SK-N-SH (cell line): ENCODE data around the gene SLC44A5. TPM values are rescaled to one million over a fixed set of nuclear protein-coding genes. Genes with fewer than 3 reads are reported as not detected.

Experiments
- CTCF ChIA-PET: fragments of 300-600, 350-600 bp; formaldehyde crosslinking; extraction: SDS; loops from one replicate; lab custom pipeline; 2021; lab: Yijun Ruan, JAX
- POLR2A ChIA-PET: fragments of 350-600 bp; sonication (Branson Sonifier 250); formaldehyde crosslinking; extraction: SDS; loops from one replicate; lab custom pipeline; 2020; ENCODE audit warnings: antibody characterized with exemption, inconsistent platforms; lab: Yijun Ruan, JAX
- DNase-seq: peaks from one replicate; pipeline ENCODE4 v3.0.0; 2012
- H2AFZ ChIP-seq: fragments of 200-600 bp; sonication (generic); 2 replicates; pipeline ENCODE4 v1.8.1; 2016; ENCODE audit warnings: antibody characterized with exemption, mild to moderate bottlenecking, low read depth
- H3F3A ChIP-seq: fragments of 200-600 bp; sonication (generic); replicated peaks from 2 replicates; pipeline ENCODE3; 2016; ENCODE audit warnings: antibody characterized with exemption, mild to moderate bottlenecking; ENCODE audit not compliant: insufficient read depth
- H3K27ac ChIP-seq, 2 experiments: fragments of 200-500 bp in 1 of 2; fragments of 200-600 bp in 1 of 2; sonication (Bioruptor generic) in 1 of 2; sonication (generic), shearing (Covaris generic) in 1 of 2; 2 replicates each; pipeline versions ENCODE4 v1.5.1 to v1.6.1; 2014 to 2016; ENCODE audit warnings: low read depth in 2 of 2, inconsistent platforms in 1 of 2, low read length in 1 of 2, mild to moderate bottlenecking in 1 of 2, mixed read lengths in 1 of 2
- H3K27me3 ChIP-seq: fragments of 200-600 bp; sonication (generic), shearing (Covaris generic); 2 replicates; pipeline ENCODE4 v1.6.1; 2016; ENCODE audit warnings: mixed run types; ENCODE audit not compliant: insufficient read depth
- H3K36me3 ChIP-seq, 2 experiments: fragments of 200-500 bp in 1 of 2; fragments of 200-600 bp in 1 of 2; sonication (Bioruptor generic) in 1 of 2; sonication (generic) in 1 of 2; replicated peaks in 1 of 2; 2 replicates each; pipeline versions ENCODE3 to v1.5.1; 2014 to 2016; ENCODE audit warnings: low read length in 1 of 2, mild to moderate bottlenecking in 1 of 2; ENCODE audit not compliant: insufficient read depth in 2 of 2, control insufficient read depth in 1 of 2
- H3K4me1 ChIP-seq, 2 experiments: fragments of 200-500 bp in 1 of 2; fragments of 200-600 bp in 1 of 2; sonication (Bioruptor generic) in 1 of 2; sonication (generic), shearing (Covaris generic) in 1 of 2; 2 replicates each; pipeline versions ENCODE4 v1.5.1 to v1.6.1; 2014 to 2016; ENCODE audit warnings: low read depth in 1 of 2, low read length in 1 of 2, mixed run types in 1 of 2; ENCODE audit not compliant: insufficient read depth in 2 of 2, control insufficient read depth in 1 of 2
- H3K4me2 ChIP-seq: fragments of 200-600 bp; sonication (generic), shearing (Covaris generic); 2 replicates; pipeline ENCODE4 v1.6.1; 2017; ENCODE audit warnings: mixed run types
- H3K4me3 ChIP-seq, 2 experiments: fragments of 200-500 bp in 1 of 2; fragments of 200-600 bp in 1 of 2; sonication (Bioruptor generic) in 1 of 2; sonication (generic), shearing (Covaris generic) in 1 of 2; 2 replicates each; pipeline versions ENCODE4 v1.5.1 to v1.8.1; 2014 to 2016; ENCODE audit warnings: low read depth in 2 of 2, inconsistent platforms in 1 of 2, low read length in 1 of 2, mild to moderate bottlenecking in 1 of 2, mixed read lengths in 1 of 2, moderate library complexity in 1 of 2
- H3K79me2 ChIP-seq: fragments of 200-600 bp; sonication (generic); 2 replicates; pipeline ENCODE4 v1.8.1; 2017; ENCODE audit warnings: mild to moderate bottlenecking; ENCODE audit not compliant: insufficient read depth
- H3K9ac ChIP-seq: fragments of 200-600 bp; sonication (generic); 2 replicates; pipeline ENCODE4 v1.6.1; 2017; ENCODE audit warnings: mixed run types
- H3K9me2 ChIP-seq: fragments of 200-600 bp; sonication (generic); 2 replicates; pipeline ENCODE4 v1.6.1; 2017; ENCODE audit warnings: mixed run types
- H3K9me3 ChIP-seq: fragments of 200-600 bp; sonication (generic); 2 replicates; pipeline ENCODE4 v1.6.1; 2017; ENCODE audit warnings: mixed run types, mild to moderate bottlenecking, moderate library complexity
- H4K20me1 ChIP-seq: fragments of 200-600 bp; sonication (generic); 2 replicates; pipeline ENCODE4 v1.6.1; 2017; ENCODE audit warnings: mild to moderate bottlenecking, mixed run types; ENCODE audit not compliant: insufficient read depth
- FOXJ3 ChIP-seq: sonication (generic); formaldehyde crosslinking; IDR thresholded peaks from 2 replicates; pipeline ENCODE4 v1.5.1; 2020; ENCODE audit warnings: mild to moderate bottlenecking, missing genetic modification reagents
- GATA2 ChIP-seq: sonication (generic); formaldehyde crosslinking; IDR thresholded peaks from 2 replicates; pipeline ENCODE4 v1.5.0; 2020; ENCODE audit warnings: mild to moderate bottlenecking, missing genetic modification reagents
- JUND ChIP-seq: IDR thresholded peaks from 2 replicates; pipeline ENCODE4 v1.4.0; 2012
- SMC3 ChIP-seq: IDR thresholded peaks from 2 replicates; pipeline ENCODE4 v1.6.1; 2012; ENCODE audit warnings: low read depth, low read length, improper control_type of control experiment
- WGBS: methylation state at CpG from one replicate; pipeline ENCODE4 v1.1.6; 2017; ENCODE audit warnings: low lambda C conversion rate; 5-methylcytosine and 5-hydroxymethylcytosine counted together
- polyA plus RNA-seq, 3 experiments: library from polyadenylated mRNA; depleted of rRNA; stranded (reverse); fragments of >200 nt; gene quantifications; 2 replicates each; pipeline ENCODE4 v1.2.3, GENCODE V29; 2012
- small RNA-seq, 7 experiments: library from RNA; depleted of rRNA; stranded (forward); fragments of <200 nt; gene quantifications; one replicate each; pipeline ENCODE3, GENCODE V24; 2012
- TF ChIP-seq, protein P1 (sequence below): IDR thresholded peaks from 2 replicates; pipeline ENCODE4 v1.4.0; 2012; ENCODE audit warnings: low read depth, borderline replicate concordance
- TF ChIP-seq, protein P2 (sequence below): fragments of 150-350 bp; IDR thresholded peaks from 2 replicates; pipeline ENCODE4 v1.6.1; 2016; ENCODE audit warnings: mild to moderate bottlenecking, low read depth, low read length

SLC44A5 gene
- polyA plus RNA-seq, 1 of the 3 experiments (the other 2 are of a cell fraction) = 4.9 TPM

DNA sequence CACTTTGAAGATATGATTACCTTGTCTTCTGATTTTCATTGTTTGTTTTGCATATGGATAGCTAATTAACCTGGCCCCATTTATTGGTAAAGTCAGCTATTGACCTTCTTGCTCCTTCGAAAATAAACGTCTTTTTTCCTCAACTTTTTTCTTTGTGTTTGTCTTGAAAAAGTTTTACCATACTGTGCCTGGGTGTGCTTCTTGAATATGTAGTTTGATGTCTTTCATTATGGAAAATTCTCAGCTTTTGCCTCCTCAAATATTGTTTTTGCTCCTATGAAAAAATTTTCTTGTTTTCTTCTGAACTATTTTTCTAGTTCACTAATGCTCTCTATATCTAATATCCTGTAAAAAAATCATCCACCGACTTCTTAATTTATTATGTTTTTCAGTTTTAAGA lies 451.8 kb downstream of the SLC44A5 start:
- Histone ChIP-seq H2AFZ (no peak overlapping the region), H3K4me2 (no peak overlapping the region), H3K27me3 (no peaks in the 10 kb centered on the region), H3K9ac (no peak overlapping the region), H3K4me1 (no peaks in the 10 kb centered on the region), H3K9me3 (no peaks in the 10 kb centered on the region), H3K27ac (no peak overlapping the region), H3K79me2 (no peaks in the 10 kb centered on the region), H3F3A (no peaks in the 10 kb centered on the region), H3K9me2 (no peaks in the 10 kb centered on the region), H3K4me3 (no peak overlapping the region), H3K36me3 (no peaks in the 10 kb centered on the region), H4K20me1 (no peaks in the 10 kb centered on the region)
- POLR2A ChIA-PET = no interaction called here
- 22% methylated on average over 3 of the region's 3 CpGs for WGBS
- CTCF ChIA-PET = no interaction called here
- no peak for TF ChIP-seq FOXJ3 (CRISPR knock-in tag)
- TF ChIP-seq SMC3 = no peak
- TF ChIP-seq JUND = no peak
- TF ChIP-seq, protein P1, sequence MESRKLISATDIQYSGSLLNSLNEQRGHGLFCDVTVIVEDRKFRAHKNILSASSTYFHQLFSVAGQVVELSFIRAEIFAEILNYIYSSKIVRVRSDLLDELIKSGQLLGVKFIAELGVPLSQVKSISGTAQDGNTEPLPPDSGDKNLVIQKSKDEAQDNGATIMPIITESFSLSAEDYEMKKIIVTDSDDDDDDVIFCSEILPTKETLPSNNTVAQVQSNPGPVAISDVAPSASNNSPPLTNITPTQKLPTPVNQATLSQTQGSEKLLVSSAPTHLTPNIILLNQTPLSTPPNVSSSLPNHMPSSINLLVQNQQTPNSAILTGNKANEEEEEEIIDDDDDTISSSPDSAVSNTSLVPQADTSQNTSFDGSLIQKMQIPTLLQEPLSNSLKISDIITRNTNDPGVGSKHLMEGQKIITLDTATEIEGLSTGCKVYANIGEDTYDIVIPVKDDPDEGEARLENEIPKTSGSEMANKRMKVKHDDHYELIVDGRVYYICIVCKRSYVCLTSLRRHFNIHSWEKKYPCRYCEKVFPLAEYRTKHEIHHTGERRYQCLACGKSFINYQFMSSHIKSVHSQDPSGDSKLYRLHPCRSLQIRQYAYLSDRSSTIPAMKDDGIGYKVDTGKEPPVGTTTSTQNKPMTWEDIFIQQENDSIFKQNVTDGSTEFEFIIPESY = no peak
- TF ChIP-seq, protein P2, sequence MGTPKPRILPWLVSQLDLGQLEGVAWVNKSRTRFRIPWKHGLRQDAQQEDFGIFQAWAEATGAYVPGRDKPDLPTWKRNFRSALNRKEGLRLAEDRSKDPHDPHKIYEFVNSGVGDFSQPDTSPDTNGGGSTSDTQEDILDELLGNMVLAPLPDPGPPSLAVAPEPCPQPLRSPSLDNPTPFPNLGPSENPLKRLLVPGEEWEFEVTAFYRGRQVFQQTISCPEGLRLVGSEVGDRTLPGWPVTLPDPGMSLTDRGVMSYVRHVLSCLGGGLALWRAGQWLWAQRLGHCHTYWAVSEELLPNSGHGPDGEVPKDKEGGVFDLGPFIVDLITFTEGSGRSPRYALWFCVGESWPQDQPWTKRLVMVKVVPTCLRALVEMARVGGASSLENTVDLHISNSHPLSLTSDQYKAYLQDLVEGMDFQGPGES = no peak
- no peak for TF ChIP-seq GATA2 (CRISPR knock-in tag)
- no peak for DNase-seq

Small RNA genes lying within 50 kb of the gene (small RNA-seq; reads per million reads assigned to genes)
- 0 reads per million in 7 experiments for gene RNU6-503P
- 0 reads per million in 7 experiments for gene RNU6-622P

Other genes with a start within 250 kb of the SLC44A5 start
- 18.6 and 25.9 TPM in 2 replicates for gene ACADM, start 113.6 kb upstream of the SLC44A5 start, polyA plus RNA-seq (2012; rRNA removed)
- gene RABGGTB, start 175.1 kb upstream of the SLC44A5 start, polyA plus RNA-seq (2012; rRNA removed) = 59.0 and 95.5 TPM in 2 replicates
- gene MSH4, start 185.8 kb upstream of the SLC44A5 start, polyA plus RNA-seq (2012; rRNA removed) = not detected in 2 replicates